C4-2B (cell line): ENCODE results near the gene ADGRD1.

Source experiments
- H3K27ac ChIP-seq: fragments of 450-650 bp; 2 replicates; pipeline ENCODE4 v1.5.1; 2017
- CTCF ChIP-seq: fragments of 450-650 bp; conservative IDR thresholded peaks from 2 replicates; pipeline ENCODE4 v1.5.1; 2017; ENCODE audit warnings: mild to moderate bottlenecking
- ZFX ChIP-seq: fragments of 450-650 bp; IDR thresholded peaks from 2 replicates; pipeline ENCODE4 v1.6.1; 2017

Gene ADGRD1

GRCh38 chr12:131166717-131167116 lies 213.0 kb downstream of the ADGRD1 start:
- H3K27ac ChIP-seq = no peak overlapping the region
- TF ChIP-seq CTCF (no peak), ZFX (no peak)

- TF ChIP-seq ZFX (no peak), CTCF (no peak)
- H3K27ac ChIP-seq = no peak overlapping the region
These were observed 213.6 kb downstream of the ADGRD1 start for GRCh38 chr12:131167334-131167733.

GRCh38 chr12:131171029-131171428 lies 217.3 kb downstream of the ADGRD1 start:
- H3K27ac ChIP-seq = no peak overlapping the region
- TF ChIP-seq CTCF = no peak
- TF ChIP-seq ZFX = no peak

GRCh38 chr12:131174901-131175300 lies 221.2 kb downstream of the ADGRD1 start:
- TF ChIP-seq CTCF = no peak
- TF ChIP-seq ZFX = no peak
- no peak overlapping the region for H3K27ac ChIP-seq

GRCh38 chr12:131176266-131176665 lies 222.6 kb downstream of the ADGRD1 start:
- no peak for TF ChIP-seq CTCF
- no peak for TF ChIP-seq ZFX
- H3K27ac ChIP-seq = no peak overlapping the region

- H3K27ac ChIP-seq = no peak overlapping the region
- TF ChIP-seq ZFX = no peak
- no peak for TF ChIP-seq CTCF
These were observed 223.2 kb downstream of the ADGRD1 start for GRCh38 chr12:131176926-131177325.

GRCh38 chr12:131177599-131177998 lies 223.9 kb downstream of the ADGRD1 start:
- TF ChIP-seq CTCF = no peak
- TF ChIP-seq ZFX = no peak

More at GRCh38 chr12:131177599-131177998, 223.9 kb downstream of the ADGRD1 start:
- H3K27ac ChIP-seq = no peak overlapping the region
